Activated effector memory CD4-positive, alpha-beta T cell treated with anti-CD3 and anti-CD28 coated beads, Interleukin-2, amount 50 U/mL, for 16 hours (primary cell): ENCODE data around the gene KLC1.

ENCODE experiments used
- DNase-seq: peaks from one replicate; pipeline ENCODE4 v3.0.0-alpha.2; 2020

KLC1 gene

DNA sequence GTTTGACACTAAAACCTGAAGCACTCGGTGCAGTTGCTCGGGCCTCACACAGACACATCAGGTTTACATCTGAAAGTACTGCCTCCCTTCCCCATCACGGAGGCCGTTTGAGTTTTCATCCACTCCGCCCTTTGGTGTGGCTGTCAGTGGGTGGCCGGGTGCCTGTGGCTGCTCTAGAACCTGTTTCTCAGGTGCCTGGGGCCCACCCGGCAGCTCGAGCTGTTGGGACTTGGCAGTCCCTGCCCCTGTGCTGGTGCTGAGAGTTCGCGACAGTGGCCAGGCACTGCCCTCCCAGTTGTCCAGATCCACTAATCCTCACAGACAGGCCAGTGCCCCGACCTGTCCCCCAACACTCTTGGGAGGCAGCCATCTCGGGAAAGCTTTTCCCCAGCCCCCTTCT, 63.9 kb downstream of the KLC1 start:
- no peak for DNase-seq

DNA sequence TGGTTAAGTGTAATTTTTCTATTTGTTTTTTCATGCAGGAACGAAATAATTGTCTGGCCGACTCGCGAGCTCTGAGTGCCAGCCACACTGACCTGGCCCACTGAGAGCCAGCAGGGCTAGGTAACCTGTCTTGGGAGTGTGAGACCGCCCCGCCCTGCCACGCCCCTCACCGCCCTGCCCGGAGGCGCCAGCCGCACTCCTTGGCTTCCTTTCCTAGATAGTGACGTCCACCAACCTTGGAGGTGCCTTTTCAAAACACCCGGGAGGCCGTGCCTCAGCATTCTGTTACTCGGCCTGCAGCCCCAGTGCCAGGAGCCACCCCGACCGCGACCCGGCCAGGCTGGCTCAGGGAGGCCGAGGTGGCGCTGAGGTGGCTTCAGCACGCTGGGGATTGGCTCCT, 64.5 kb downstream of the KLC1 start:
- no peak for DNase-seq

DNA sequence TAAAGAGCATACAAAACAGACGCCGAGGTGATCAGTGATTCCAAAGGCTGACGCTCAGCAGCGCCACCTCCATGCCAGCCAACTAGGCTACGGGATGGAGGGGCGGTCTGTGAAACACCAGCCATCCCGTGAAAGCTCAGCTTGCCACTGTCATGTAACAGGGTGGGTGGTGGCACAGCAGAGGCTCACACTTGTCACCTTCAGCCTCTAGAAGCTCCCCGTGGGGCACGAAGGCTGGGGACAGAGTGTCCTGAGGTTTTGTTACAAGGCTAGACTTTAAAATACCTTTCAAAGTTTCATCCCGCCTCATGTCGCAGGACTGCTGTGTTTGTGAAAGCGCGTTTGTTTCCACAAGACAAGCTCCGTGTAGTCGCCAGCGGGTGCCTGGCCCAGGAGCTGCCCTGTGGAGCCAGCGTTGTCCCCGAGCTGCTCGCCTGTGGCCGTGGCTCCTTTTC, 65.6 kb downstream of the KLC1 start:
- no peak for DNase-seq

DNA sequence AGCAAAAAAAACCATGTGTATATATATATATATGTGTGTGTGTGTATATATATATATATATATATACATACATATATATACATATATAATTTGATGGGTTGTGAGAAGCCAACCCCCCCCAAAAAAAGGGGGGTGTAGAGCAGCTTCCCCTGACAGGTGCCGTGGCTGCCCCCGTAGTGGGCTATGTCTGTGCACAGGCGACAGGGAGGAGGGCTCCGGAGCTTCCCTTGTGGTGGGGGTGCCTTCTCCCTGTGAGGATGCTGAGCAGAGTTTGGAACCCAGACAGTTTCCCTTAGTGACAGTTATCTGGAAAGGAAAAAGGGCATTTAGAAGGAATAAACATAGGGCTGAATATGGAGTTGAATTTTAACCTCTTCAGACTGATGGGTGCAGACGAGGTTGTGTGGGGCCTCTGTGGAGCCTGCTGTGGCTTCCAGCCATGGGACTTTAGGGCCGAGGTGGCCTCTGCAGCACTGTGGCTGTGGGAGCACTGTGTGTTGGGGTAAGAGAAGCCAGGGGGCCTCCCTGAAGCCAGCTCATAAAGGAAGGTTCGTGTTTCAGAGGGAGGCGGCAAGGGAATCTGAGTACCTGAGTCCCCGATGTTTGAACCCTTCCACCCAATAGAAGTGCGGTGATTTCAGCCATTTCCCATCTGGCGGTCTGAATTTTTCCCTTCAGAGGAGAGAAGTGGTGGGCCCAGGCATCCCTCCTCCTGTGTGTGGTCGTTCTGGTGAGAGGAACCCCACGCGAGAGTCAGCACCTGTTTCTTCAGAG, 66.5 kb downstream of the KLC1 start:
- peak; percentile 47 for DNase-seq

DNA sequence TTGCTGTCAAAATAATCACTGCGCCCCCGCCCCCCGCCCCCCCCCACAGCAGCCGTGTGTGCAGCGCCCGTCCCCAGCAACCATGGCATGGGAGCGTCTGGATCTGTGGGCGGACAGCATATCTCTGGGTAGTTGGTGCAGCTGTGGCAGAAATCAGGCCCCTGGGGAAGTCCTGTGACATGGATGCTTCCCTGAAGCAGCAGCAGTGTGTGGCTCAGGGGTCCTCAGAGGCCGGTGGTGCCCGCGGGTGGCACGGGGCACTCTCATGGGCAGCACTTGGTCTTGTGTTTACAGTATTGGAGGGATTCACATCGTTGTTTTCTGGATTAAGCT, 67.0 kb downstream of the KLC1 start:
- peak; percentile 43 for DNase-seq

DNA sequence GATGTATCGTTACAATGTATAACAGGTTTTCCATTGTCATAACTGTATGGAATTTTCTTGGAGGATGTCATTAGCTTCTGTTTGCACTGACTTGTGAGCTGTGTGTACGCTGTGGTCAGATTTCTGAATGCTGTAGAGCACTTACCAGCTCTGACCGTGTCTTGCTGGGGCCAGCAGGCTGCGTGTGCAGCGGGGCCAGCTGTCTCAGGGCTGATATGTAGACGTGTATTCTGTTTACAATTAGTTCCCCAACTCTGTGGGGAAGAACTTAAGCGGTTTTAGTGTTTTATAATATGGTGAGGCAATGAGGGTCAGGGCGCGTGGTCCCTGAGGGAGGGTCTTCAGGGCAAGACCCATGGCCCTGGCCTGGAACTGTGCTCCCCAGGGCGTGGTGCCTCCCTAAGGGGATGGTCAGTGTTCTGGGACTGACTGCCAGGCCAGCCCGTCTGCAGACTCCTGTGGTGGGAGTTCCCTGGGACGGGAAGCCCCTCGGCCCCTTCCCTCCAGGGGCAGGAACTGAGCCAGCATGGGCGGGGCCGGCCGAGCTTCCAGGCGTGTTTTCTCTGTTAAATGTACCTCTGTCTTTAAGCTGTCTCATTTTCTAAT, 67.6 kb downstream of the KLC1 start:
- DNase-seq, result peak; percentile 27

DNA sequence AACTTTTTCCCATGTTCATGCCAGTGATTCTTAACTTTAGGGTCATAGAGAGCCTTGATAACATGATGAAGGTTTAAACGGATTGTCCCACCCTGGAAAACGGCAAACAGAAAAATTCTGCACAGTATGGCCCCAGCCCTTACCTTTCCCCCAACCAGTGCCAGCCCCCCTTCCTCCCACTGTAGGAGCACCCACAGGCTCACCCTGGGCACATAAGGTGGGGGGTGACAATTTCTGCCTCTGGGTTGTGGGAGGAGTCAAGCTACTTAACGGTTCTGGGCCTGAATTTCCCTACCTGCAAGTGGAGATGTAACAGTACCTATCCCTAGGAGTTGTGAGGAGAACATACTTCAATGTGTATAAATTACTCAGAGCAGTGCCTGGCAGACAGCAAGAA, 68.2 kb downstream of the KLC1 start:
- peak; percentile 19 for DNase-seq

DNA sequence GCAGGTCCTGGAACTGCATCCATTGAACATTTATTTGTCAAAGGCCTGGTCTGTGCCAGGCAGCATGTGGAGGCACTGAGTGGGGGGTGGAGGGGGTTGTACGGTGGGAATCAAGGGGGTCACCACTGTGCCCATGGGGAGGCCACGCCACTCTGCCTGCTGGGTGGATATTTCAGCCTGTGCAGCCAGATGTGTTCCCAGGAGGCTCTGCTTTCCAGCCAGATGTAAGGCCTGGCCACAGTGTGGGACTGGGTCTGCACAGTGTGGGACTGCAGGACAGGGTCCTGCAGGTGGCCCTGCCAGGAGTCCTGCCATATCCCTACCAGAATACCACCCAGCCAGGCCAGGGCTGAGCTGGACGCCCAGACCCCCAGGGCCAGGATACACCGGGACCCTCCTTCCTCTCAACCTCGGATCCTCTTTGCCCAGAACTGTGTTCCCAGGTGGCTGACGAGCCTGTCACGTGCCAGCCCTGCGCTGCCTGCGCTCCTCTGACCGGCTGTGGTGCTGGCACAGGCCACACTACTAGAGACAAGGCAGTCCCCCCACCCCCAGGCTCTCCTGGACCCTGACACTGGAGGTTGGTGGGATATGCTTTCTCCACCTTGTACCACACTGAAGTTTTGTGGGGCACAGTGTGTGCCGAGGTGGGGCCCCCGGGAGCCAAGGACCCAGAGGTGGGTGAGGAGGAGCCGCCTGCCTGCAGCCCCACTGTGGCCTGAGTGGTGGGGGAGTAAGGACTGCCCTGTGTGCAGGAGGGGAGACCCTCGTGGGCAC, 68.8 kb downstream of the KLC1 start:
- DNase-seq, result peak; percentile 36

DNA sequence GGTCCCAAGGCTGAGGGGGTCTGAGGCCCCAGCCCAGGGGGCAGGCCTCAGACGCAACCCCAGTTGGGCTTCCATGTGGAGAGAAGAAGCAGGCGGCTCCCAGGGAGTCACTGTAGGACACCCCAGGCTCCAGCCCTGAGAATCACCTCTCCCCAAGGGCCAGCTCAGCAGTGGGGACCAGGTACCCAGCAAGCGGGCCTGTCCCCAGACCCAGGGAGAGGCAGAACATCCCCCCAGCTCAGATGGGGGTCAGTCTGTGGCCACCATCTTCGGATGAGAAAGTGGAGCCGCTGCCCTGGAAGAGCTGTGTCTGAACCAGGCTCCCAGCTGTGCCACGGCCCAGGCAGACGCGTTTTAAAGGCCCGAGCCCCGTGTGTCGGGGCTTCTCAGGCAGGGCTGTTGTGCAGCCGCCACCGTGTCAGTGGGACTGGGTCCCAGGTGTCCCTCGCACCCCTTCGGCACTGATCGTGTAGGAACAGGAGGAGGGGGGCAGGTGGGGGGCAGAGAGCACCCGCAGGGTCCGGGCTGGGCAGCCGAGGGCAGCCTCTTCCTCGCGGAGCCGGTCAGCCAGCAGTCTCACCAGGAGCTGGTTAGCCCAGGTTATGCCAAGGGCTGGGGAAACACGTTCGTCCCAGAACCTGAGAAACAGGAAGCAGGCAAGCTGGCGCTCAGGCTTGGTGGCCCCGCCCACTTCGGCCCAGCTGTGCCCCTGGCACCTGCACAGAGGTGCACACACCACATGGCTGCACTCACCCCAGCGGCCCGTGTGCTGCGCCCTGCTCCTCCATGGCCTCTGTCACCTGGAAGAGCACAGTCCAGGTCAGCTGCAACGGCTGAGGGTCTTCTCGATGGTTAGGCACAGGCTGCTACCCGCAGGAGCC, 69.6 kb downstream of the KLC1 start:
- DNase-seq, result no peak

DNA sequence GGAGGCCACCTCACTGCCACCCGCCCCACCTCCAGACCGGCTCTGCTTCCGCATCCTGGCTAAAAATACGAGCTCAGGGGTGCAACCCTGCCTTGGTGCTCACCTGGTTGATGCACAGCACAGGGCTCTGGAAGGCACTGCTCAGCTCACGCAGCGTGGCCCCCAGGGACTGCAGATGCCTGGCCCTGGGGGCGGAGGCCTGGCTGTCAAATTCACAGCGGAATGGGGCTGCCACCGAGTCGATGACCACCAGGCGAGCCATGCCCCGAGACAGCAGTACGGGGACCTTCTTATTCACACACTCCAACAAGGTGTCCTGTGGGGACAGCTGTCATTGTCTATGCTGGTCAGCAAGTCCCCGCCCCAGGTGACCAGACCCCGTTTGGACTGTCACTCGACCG, 70.2 kb downstream of the KLC1 start:
- no peak for DNase-seq

DNA sequence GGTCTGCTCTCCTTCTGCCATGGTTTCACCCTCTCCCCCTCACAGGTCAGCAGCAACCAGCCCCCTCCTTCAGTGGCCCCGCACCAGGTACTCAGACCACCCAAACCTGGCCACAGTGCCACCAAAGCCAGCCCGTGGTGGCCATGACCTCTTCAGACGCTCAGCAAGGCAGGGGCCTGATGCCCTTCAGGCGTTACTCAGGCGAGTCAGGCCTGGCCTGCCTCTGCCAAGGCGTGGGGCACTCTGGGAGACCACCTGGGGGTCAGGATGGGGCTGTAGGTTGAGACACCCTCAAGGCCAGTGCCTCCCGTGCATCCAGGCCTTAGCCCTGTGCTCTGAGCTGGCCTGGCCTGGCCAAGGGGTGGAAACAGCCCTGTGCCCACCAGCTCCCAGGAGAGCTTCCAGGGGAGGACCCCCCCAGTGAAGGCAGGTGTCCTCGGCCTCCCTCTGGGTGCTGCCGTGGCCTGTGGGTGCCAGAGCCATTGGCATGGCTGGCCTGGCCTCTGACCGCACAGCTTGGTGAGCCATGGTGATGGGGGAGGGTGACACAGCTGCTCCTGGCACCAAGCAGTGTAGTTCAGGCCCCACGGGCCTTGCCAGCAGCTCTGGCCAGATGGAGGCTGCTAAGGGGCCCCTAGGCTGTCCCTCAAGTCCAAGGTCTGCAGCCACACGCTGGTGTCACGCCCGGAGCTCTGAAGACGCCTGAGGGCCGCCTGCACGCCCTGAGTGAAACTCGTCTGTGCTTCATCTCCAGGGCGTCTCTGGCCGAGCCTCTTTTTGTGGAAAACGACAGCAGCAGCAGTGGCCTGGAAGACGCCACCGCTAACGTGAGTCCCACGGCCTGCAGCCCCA, 71.1 kb downstream of the KLC1 start:
- no peak for DNase-seq

DNA sequence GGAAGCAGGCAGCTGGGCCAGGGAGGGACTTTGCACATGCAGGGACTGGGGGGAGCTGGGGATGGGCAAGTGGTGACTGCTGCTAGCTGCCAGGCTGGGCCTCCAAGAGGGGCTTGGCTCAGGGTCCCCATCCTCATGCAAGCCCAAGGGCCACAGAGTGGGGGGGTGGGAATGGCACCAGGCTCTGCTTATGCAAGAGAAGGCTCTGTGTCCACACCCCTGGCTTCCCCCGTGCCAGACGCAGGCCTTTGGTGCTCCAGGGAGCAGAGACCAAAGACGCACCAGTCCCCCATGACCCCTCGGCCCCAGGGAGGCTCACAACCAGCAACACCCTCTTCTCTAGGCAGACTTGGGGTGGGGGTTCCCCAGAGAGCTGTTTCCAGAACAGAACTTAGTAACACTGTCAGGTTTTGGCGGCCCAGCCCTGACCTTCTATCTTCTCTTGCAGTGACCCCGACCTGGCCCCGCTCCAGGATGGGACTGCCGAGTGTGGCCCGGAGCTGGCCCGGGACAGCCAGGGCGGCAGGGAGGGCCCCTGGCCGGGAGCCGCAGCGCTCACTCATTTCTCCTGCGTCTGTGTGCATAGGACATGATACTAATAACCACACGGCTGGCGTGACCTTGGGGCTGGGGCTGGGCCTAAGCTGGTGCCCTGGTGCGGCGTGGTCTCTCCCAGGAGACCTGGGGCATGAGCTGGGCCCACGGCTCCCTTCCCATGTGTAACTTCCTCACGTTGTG, 71.9 kb downstream of the KLC1 start:
- DNase-seq, result no peak

DNA sequence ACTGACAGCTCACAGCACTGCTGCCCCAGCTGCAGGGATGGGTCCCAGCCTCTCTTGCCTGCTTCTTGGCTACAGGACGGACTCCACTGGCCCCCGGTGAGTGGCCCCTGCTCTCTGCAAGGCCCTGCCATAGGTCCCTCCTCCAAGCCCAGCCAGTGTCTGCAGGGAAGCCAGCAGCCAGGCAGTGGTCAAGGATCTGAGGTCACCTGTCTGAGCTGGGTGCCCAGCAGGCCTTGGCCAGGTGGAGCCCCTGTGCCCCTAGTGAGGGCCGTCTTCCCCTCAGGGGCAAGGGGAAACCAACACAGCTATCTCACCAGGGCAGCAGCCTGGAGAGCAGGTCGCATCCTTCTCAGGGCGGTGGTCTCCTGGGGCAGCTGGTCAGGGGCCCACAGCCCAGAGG, 73.1 kb downstream of the KLC1 start:
- no peak for DNase-seq

DNA sequence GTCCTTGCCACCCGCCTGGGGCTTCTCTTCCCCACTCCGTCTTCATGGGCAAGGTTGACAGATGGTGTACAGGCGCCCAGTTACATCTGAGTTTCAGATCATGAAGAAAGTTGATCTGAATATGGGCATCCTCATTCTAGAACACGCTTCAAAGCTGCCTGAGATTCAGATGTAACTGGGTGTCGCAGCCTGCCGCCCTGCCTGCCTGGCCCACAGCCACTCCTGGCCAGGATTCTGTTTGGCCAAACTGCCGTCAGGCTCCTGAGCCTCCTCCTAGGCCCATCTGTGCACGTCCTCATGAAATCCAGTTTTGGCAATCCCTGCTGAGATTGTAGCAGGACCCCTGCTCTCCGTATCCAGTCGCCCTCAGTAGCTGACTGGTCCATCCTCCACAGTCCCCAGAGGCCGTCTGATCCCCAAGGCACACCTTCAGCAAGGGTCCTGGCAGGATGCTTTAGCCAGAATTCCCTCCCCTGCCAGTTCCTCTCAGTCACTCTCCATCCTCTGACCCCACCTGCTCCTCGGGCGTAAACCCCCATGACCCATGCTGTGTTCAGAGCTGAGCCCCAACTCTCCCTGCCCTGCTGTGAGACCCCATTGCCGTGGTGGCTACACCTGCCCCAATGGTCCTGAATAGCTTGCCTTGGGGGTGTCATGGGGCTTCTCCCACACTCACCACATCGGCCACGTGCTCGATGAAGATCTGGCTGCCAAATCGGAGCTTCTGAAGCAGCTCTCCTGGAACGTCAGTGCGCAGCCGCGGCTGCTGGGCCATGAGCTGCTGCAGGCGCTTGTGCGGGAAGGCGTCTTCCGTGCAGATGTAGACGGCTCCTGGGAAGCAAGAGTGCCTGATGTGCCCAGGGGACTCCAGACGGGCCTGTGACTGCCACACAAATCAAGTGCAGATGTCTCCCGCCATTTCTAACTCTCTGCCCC, 73.8 kb downstream of the KLC1 start:
- no peak for DNase-seq

DNA sequence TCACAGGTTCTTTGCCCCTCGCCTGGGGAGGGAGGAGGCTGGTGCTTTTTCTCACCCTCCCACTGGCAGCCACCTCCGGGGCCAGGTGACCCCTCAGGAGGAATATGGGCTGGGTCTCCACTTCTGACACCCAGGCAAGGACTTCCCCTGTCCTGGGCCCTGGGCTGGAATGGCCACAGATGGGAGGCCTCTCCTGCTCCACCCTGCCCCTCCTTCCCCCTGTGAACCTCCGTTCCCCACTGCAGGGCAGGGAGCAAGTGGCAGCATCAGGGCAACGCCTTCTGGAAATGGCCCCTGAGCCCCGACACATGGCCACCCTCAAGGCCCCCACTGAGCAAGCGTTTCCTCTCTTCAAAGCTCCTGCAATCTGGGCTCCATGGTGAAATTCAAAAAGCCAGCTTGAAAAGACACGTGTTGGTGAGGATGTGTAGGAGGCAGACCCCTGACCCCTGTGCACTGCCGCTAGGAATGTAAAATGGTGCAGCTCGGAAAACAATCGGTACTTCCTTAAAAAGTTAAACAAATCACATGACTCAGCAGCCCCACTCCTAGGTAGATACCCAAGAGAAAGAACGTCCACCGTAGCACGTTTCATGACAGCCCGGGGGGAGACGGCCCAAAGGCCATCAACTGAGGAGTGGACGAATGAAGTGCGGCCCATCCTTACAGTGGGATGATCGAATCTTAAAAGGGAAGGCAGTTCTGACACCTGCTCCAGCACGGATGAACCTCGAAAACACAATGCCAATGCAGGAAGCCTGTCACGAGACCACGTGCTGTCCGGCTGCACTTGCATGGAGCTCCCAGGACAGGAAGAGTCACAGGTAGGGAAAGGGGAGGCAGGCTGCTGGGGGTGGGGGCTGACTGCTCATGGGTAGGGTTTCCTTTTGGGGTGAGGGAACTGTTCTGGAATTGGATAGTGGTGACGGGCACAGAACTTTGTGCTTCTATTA, 74.7 kb downstream of the KLC1 start:
- no peak for DNase-seq

DNA sequence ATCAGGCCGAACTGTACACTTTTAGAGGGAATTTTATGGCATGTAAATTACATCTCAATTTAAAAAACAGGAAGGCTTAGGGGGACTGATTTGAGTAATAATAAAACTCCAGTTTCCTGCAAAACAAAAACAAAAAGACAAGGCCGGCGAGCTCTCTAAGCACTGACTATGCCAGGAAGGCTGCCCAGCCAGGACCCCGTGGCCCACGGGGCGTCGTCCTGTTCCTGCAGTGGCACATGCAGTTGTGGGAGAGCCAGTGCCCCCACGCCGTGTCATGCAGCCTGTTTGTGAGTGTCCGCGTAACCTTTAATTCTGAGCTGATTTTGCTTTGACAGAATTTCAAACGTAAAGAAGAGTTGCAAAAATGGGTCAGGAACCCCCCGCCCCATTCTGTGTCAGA, 75.7 kb downstream of the KLC1 start:
- DNase-seq, result no peak

DNA sequence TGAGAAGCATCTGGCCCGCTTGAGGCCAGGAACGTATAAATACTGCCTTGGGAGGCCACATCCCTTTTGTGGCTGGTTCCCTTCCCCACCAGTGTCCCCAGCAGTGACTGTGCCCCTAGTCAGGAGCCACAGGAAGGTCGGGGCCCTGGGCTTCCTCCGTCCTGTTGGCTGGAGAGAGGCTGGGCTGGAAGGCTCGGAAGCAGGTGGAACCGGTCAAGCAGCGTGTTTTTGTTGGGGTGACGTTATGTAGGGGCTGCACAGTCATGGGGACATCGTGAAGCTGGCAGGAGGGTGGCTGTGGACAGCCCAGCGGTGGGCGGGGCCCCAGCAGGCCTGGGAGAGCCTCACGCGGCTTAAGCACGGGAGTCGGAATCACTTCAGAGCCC, 76.1 kb downstream of the KLC1 start:
- DNase-seq, result no peak

DNA sequence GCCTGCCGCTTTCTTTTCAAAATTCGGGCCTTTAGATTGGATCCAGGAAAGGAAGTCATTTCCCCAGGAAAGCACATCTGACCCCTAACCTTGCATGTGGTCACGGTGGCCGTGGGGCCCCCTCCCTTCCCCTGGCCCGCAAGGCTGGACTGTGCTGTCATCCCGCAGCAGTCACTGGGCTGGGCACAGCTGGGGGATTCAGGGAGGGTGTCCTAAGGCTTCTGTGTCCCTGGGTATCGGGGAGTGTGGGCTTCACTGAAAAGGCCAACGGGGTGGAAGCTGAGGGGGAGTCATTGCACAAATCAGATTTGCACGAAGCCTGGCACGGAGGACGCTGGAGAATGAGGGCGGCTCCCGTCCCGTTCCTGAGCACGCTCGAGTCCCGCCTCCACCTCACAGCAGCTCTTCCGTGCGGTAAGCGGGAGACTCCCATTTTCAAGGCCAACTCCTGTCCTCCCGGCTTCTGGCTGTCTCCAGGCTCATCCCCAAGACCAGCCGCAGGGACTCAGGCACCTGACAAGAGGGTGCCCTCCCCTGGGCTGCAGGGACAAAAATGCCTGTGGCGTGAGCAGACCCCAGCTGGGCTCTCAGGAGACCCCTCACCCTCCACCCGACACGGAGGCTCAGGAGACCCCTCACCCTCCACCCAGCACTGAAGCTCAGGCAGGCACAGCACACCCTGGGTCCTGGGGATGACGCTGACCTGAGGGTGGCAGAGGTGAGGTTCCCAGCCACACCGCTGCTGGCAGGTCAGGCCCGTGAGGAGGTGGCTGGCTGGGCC, 76.7 kb downstream of the KLC1 start:
- DNase-seq, result no peak
